Measurements from ENCODE around the gene MCF2L2.

GRCh38 chr3:183242431-183242830 is 186.0 kb downstream of the MCF2L2 start:
- TF ChIP-seq CTCF (IDR thresholded peaks at IDR 0.05) (no peak), POLR2A (IDR thresholded peaks at IDR 0.05) (no peak)

All from vagina (tissue), 2 donors.